Peyer's patch (tissue), 4 donors: ENCODE results near the gene NLGN1. TPM values are rescaled to one million over a fixed set of nuclear protein-coding genes. Genes with fewer than 3 reads are reported as not detected.

Experiments used
- DNase-seq, 3 donors: peaks; one replicate each; pipeline ENCODE4 v3.0.0-alpha.2; 2017 to 2019
- H3K27ac ChIP-seq, 4 donors: fragments of 200-600 bp; sonication (generic); one replicate each; pipeline ENCODE4 v1.5.1; 2016 to 2019
- H3K27me3 ChIP-seq, 2 donors: fragments of 200-600 bp; sonication (generic); one replicate each; pipeline ENCODE4 v1.5.1; 2019
- H3K36me3 ChIP-seq, 3 donors: fragments of 200-600 bp; sonication (generic); one replicate each; pipeline ENCODE4 v1.5.1; 2016 to 2019
- H3K4me1 ChIP-seq, 4 donors: fragments of 200-600 bp; sonication (generic); one replicate each; pipeline ENCODE4 v1.5.1; 2016 to 2019
- H3K4me3 ChIP-seq, 4 donors: fragments of 200-600 bp; sonication (generic); 1 replicate in 3 of 4; 2 replicates in 1 of 4; pipeline ENCODE4 v1.5.1; 2016 to 2019; ENCODE audit warnings: mild to moderate bottlenecking in 1 of 4
- H3K9me3 ChIP-seq, 4 donors: fragments of 200-600 bp; sonication (generic); one replicate each; pipeline ENCODE4 v1.5.1; 2016 to 2019; ENCODE audit warnings: mild to moderate bottlenecking in 1 of 4
- CTCF ChIP-seq, 6 experiments: fragments of 450-650 bp in 4 of 6; fragments of 200-600 bp in 2 of 6; sonication (generic) in 1 of 6; IDR thresholded peaks; one replicate each; pipeline ENCODE4 v1.5.1; 2017 to 2019; ENCODE audit warnings: antibody characterized with exemption in 6 of 6, mild to moderate bottlenecking in 3 of 6, moderate library complexity in 1 of 6
- POLR2A ChIP-seq, 2 donors: fragments of 450-650 bp; IDR thresholded peaks; one replicate each; pipeline ENCODE4 v1.5.1; 2017; ENCODE audit warnings: antibody characterized with exemption in 2 of 2, mild to moderate bottlenecking in 2 of 2, moderate library complexity in 2 of 2
- total RNA-seq, 4 donors: library from RNA; depleted of rRNA; stranded (reverse); fragments of >200 nt; gene quantifications; one replicate each; pipeline ENCODE4 v1.1.0, GENCODE V29; 2016

NLGN1 gene
- total RNA-seq, 4 donors from 2014 or later = 0.18 to 3.3 (median 1.3) TPM

DNA sequence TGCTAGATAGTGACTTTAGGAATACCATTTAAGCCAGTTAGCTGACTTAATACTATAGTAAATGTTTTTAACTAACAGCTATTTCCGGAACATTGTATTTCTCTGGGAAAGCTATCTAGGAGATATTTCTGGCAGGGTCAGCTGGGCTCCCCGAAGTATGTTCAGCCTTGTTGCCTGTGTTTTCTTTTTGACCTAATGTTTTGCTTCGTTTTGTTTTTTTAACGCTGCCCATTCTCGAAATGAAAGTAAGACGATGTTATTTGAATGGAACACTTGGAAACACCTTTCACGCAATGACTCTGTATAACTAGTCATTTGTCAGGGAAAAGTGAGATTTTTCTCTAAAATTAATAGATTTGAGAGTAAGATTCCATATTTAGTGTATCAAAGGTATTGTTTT lies 758.7 kb downstream of the NLGN1 start:
- no peak for DNase-seq
- Histone ChIP-seq H3K27me3 (no peaks in the 10 kb centered on the region), H3K4me1 (no peaks in the 10 kb centered on the region), H3K9me3 (no peaks in the 10 kb centered on the region), H3K4me3 (no peak overlapping the region), H3K27ac (no peak overlapping the region), H3K36me3 (no peaks in the 10 kb centered on the region)
- TF ChIP-seq POLR2A (IDR thresholded peaks at IDR 0.05) = no peak
- no peak for TF ChIP-seq CTCF (IDR thresholded peaks at IDR 0.05)

GRCh38 chr3:174158674-174159073 lies 761.1 kb downstream of the NLGN1 start:
- Histone ChIP-seq H3K4me1 (no peaks in the 10 kb centered on the region), H3K4me3 (no peak overlapping the region), H3K27ac (no peak overlapping the region), H3K36me3 (no peaks in the 10 kb centered on the region), H3K9me3 (no peaks in the 10 kb centered on the region), H3K27me3 (no peaks in the 10 kb centered on the region)
- no peak for DNase-seq
- TF ChIP-seq POLR2A (IDR thresholded peaks at IDR 0.05) = no peak
- TF ChIP-seq CTCF (IDR thresholded peaks at IDR 0.05) = no peak

GRCh38 chr3:174159604-174160003 lies 762.1 kb downstream of the NLGN1 start:
- no peak overlapping the region for H3K27ac ChIP-seq
- H3K9me3 ChIP-seq = no peaks in the 10 kb centered on the region
- no peaks in the 10 kb centered on the region for H3K27me3 ChIP-seq
- H3K36me3 ChIP-seq = no peaks in the 10 kb centered on the region
- DNase-seq = no peak
- no peaks in the 10 kb centered on the region for H3K4me1 ChIP-seq
- TF ChIP-seq CTCF (IDR thresholded peaks at IDR 0.05) (no peak), POLR2A (IDR thresholded peaks at IDR 0.05) (no peak)
- no peak overlapping the region for H3K4me3 ChIP-seq

DNA sequence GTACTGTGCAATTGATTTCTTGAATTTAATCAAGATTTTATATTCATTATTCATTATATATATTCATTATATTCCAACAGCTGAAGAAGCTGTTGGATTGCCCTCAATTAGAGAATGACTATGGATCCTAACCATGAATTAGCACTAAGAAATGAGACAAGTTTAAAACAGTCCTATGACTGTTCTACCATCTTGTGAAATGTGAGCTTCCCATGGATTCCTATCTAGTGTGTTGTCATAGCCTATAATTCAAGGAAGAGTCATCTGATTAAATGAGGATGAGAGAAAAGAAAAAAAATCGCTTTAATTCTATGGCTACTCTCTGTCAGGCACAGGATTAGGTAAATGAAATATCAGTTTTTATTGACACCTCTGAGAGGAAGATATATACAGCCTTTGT lies 765.0 kb downstream of the NLGN1 start:
- Histone ChIP-seq H3K27me3 (no peaks in the 10 kb centered on the region), H3K9me3 (no peaks in the 10 kb centered on the region), H3K36me3 (no peaks in the 10 kb centered on the region), H3K4me3 (no peak overlapping the region), H3K27ac (no peak overlapping the region), H3K4me1 (no peaks in the 10 kb centered on the region)
- no peak for TF ChIP-seq CTCF (IDR thresholded peaks at IDR 0.05)
- no peak for TF ChIP-seq POLR2A (IDR thresholded peaks at IDR 0.05)
- DNase-seq = no peak

- no peaks in the 10 kb centered on the region for H3K27me3 ChIP-seq
- DNase-seq = no peak
- no peaks in the 10 kb centered on the region for H3K9me3 ChIP-seq
- no peak overlapping the region for H3K4me3 ChIP-seq
- no peaks in the 10 kb centered on the region for H3K4me1 ChIP-seq
- H3K27ac ChIP-seq = no peak overlapping the region
- H3K36me3 ChIP-seq = no peaks in the 10 kb centered on the region
- TF ChIP-seq CTCF (IDR thresholded peaks at IDR 0.05) = no peak
- no peak for TF ChIP-seq POLR2A (IDR thresholded peaks at IDR 0.05)
Measured at GRCh38 chr3:174168026-174168425, 770.5 kb downstream of the NLGN1 start.
